Measurements from ENCODE around the gene ADGRD2. TPM values are rescaled to one million over a fixed set of nuclear protein-coding genes. Genes with fewer than 3 reads are reported as not detected.
A peak's percentile ranks its signal among the peaks of the same experiment; 100 is the strongest.

ADGRD2 gene
- total RNA-seq, 2 donors from 2014 or later = 1.0 to 4.0 TPM

GRCh38 chr9:124447297-124447661, 3.0 kb upstream of the ADGRD2 start:
- H3K36me3 ChIP-seq = no peaks in the 10 kb centered on the region
- TF ChIP-seq POLR2A (IDR thresholded peaks at IDR 0.05) (no peak), POLR2AphosphoS5 (IDR thresholded peaks at IDR 0.05) (no peak), CTCF (IDR thresholded peaks at IDR 0.05) (no peak)
- no peaks in the 10 kb centered on the region for H3K4me1 ChIP-seq (replicated peaks)
- no peak overlapping the region for H3K27ac ChIP-seq
- intact Hi-C loops (cut with DNase I) = no loop called here
- H3K9me3 ChIP-seq = no peaks in the 10 kb centered on the region
- H3K27me3 ChIP-seq (replicated peaks; ENCODE audit: insufficient read depth) = peaks cover 10% of the 10 kb centered on the region
- DNase-seq (ENCODE audit: low spot score) = no peak
- 78% methylated on average over 4 of the region's 4 CpGs for WGBS
- no peak overlapping the region for H3K4me3 ChIP-seq

GRCh38 chr9:124448019-124448418, 2.2 kb upstream of the ADGRD2 start:
- no peaks in the 10 kb centered on the region for H3K36me3 ChIP-seq
- no peak overlapping the region for H3K4me3 ChIP-seq
- no peaks in the 10 kb centered on the region for H3K4me1 ChIP-seq (replicated peaks)
- no peaks in the 10 kb centered on the region for H3K9me3 ChIP-seq
- intact Hi-C loops (cut with DNase I) = no loop called here
- 34% methylated on average over 7 of the region's 7 CpGs for WGBS
- DNase-seq (ENCODE audit: low spot score) = no peak
- H3K27ac ChIP-seq = no peak overlapping the region
- H3K27me3 ChIP-seq (replicated peaks; ENCODE audit: insufficient read depth) = peaks cover 10% of the 10 kb centered on the region
- no peak for TF ChIP-seq POLR2AphosphoS5 (IDR thresholded peaks at IDR 0.05)
- TF ChIP-seq POLR2A (IDR thresholded peaks at IDR 0.05) = no peak
- TF ChIP-seq CTCF (IDR thresholded peaks at IDR 0.05) = no peak

GRCh38 chr9:124449381-124450151, 685 bp upstream of the ADGRD2 start:
- Histone ChIP-seq H3K4me3 (no peak overlapping the region), H3K27ac (no peak overlapping the region), H3K9me3 (no peaks in the 10 kb centered on the region), H3K27me3 (replicated peaks; ENCODE audit: insufficient read depth) (peaks cover 15% of the 10 kb centered on the region), H3K4me1 (replicated peaks) (no peaks in the 10 kb centered on the region), H3K36me3 (no peaks in the 10 kb centered on the region)
- TF ChIP-seq POLR2AphosphoS5 (IDR thresholded peaks at IDR 0.05) (no peak), CTCF (IDR thresholded peaks at IDR 0.05) (no peak), POLR2A (IDR thresholded peaks at IDR 0.05) (no peak)
- WGBS = 87% methylated on average over 13 of the region's 13 CpGs
- intact Hi-C loops (cut with DNase I) = no loop called here
- no peak for DNase-seq (ENCODE audit: low spot score)

GRCh38 chr9:124450931-124451661, 845 bp downstream of the ADGRD2 start:
- intact Hi-C loops (cut with DNase I) = no loop called here
- Histone ChIP-seq H3K4me1 (replicated peaks) (no peaks in the 10 kb centered on the region), H3K36me3 (no peaks in the 10 kb centered on the region), H3K4me3 (peak overlapping the region in 1 of 2 donors; percentile 8), H3K27ac (no peak overlapping the region), H3K9me3 (no peaks in the 10 kb centered on the region), H3K27me3 (replicated peaks; ENCODE audit: insufficient read depth) (peaks cover 15% of the 10 kb centered on the region)
- WGBS = 60% methylated on average over 16 of the region's 19 CpGs
- TF ChIP-seq CTCF (IDR thresholded peaks at IDR 0.05) (no peak), POLR2AphosphoS5 (IDR thresholded peaks at IDR 0.05) (no peak), POLR2A (IDR thresholded peaks at IDR 0.05) (no peak)
- no peak for DNase-seq (ENCODE audit: low spot score)
